HCT116 (cell line): ENCODE measurements around the gene TRIM9. TPM values are rescaled to one million over a fixed set of nuclear protein-coding genes. Genes with fewer than 3 reads are reported as not detected.

Source experiments
- ATAC-seq: fragments of 200-7000 bp; cut with Tn5 transposase; 2 replicates; pipeline ENCODE4 v1.9.1; 2020; ENCODE audit warnings: mild to moderate bottlenecking, moderate library complexity
- BruUV-seq: library from RNA; stranded (reverse); fragments of 400-500 nt; replicated peaks from 2 replicates; lab custom pipeline; 2021; lab: Mats Ljungman, UMichigan
- CTCF ChIA-PET: fragments of 300-600 bp; sonication (Branson Sonifier 250); formaldehyde crosslinking; loops from one replicate; lab custom pipeline; 2021; ENCODE audit warnings: antibody characterized with exemption; lab: Charles Lee
- POLR2A ChIA-PET: fragments of 300-600, 350-600 bp; sonication (Branson Sonifier 250); formaldehyde crosslinking; loops from one replicate; lab custom pipeline; 2021; ENCODE audit warnings: antibody characterized with exemption; lab: Charles Lee
- RAD21 ChIA-PET, 2 experiments: fragments of 300-600 bp; sonication (Branson Sonifier 250); formaldehyde crosslinking; loops; one replicate each; lab custom pipeline; 2023; ENCODE audit warnings: low total read pairs in 2 of 2; ENCODE audit not compliant: uncharacterized antibody in 2 of 2, unreplicated experiment in 2 of 2, low non-redundant PET in 1 of 2; lab: Charles Lee
- DNase-seq: peaks from one replicate; pipeline ENCODE4 v3.0.0-alpha.2; 2010; ENCODE audit warnings: low read depth, low spot score
- H2AFZ ChIP-seq: fragments of 200-600 bp; shearing (Covaris generic), sonication (generic); 2 replicates; pipeline ENCODE4 v1.6.1; 2017; ENCODE audit warnings: low read depth, mixed run types, mixed read lengths, antibody characterized with exemption, low read length; ENCODE audit not compliant: poor library complexity, severe bottlenecking
- H3K27ac ChIP-seq: 2 replicates; pipeline ENCODE4 v1.5.1; 2012; ENCODE audit warnings: low read depth, low read length
- H3K27me3 ChIP-seq: fragments of 200-600 bp; sonication (generic); 2 replicates; pipeline ENCODE4 v1.6.1; 2016; ENCODE audit warnings: mixed run types, low read length, mixed read lengths; ENCODE audit not compliant: insufficient read depth
- H3K36me3 ChIP-seq, 2 experiments: fragments of 200-500 bp in 1 of 2; fragments of 200-600 bp in 1 of 2; sonication (Bioruptor generic) in 1 of 2; sonication (generic) in 1 of 2; 2 replicates each; pipeline versions ENCODE4 v1.5.1 to v1.6.1; 2014 to 2016; ENCODE audit warnings: low read length in 2 of 2, inconsistent platforms in 1 of 2, mixed read lengths in 1 of 2, mixed run types in 1 of 2; ENCODE audit not compliant: insufficient read depth in 2 of 2, control insufficient read depth in 1 of 2
- H3K4me1 ChIP-seq, 2 experiments: fragments of 200-600 bp in 1 of 2; sonication (generic) in 1 of 2; 2 replicates each; pipeline versions ENCODE4 v1.5.1 to v1.6.1; 2012 to 2017; ENCODE audit warnings: low read length in 2 of 2, inconsistent platforms in 1 of 2, mild to moderate bottlenecking in 1 of 2, mixed read lengths in 1 of 2, mixed run types in 1 of 2, moderate library complexity in 1 of 2; ENCODE audit not compliant: insufficient read depth in 2 of 2, control insufficient read depth in 1 of 2
- H3K4me2 ChIP-seq: fragments of 200-600 bp; sonication (generic); 2 replicates; pipeline ENCODE4 v1.6.1; 2017; ENCODE audit warnings: mixed run types, low read length, mixed read lengths
- H3K4me3 ChIP-seq, 2 experiments: fragments of 200-600 bp in 1 of 2; sonication (generic) in 1 of 2; replicated peaks in 1 of 2; 2 replicates each; pipeline ENCODE4 v1.5.1; 2011 to 2016; ENCODE audit warnings: low read length in 2 of 2, control low read depth in 1 of 2, low read depth in 1 of 2, mild to moderate bottlenecking in 1 of 2, mixed read lengths in 1 of 2, mixed run types in 1 of 2
- H3K79me2 ChIP-seq: fragments of 200-600 bp; sonication (generic); 2 replicates; pipeline ENCODE4 v1.6.1; 2017; ENCODE audit warnings: mild to moderate bottlenecking, mixed run types, low read length, moderate library complexity, mixed read lengths; ENCODE audit not compliant: insufficient read depth
- H3K9ac ChIP-seq: fragments of 200-600 bp; sonication (generic); 2 replicates; pipeline ENCODE4 v1.6.1; 2016; ENCODE audit warnings: low read length, mixed read lengths
- H3K9me2 ChIP-seq: fragments of 200-600 bp; sonication (generic), shearing (Covaris generic); 2 replicates; pipeline ENCODE4 v1.6.1; 2017; ENCODE audit warnings: mixed run types, mild to moderate bottlenecking, moderate library complexity; ENCODE audit not compliant: insufficient read depth
- H3K9me3 ChIP-seq, 2 experiments: fragments of 200-500 bp in 1 of 2; fragments of 200-600 bp in 1 of 2; sonication (Bioruptor generic) in 1 of 2; sonication (generic) in 1 of 2; 2 replicates each; pipeline ENCODE4 v1.6.1; 2014 to 2017; ENCODE audit warnings: low read length in 2 of 2, mixed read lengths in 2 of 2, inconsistent platforms in 1 of 2, low read depth in 1 of 2, mild to moderate bottlenecking in 1 of 2, mixed run types in 1 of 2, moderate library complexity in 1 of 2; ENCODE audit not compliant: control insufficient read depth in 1 of 2, insufficient read depth in 1 of 2
- H4K20me1 ChIP-seq: fragments of 200-600 bp; sonication (generic), shearing (Covaris generic); 2 replicates; pipeline ENCODE4 v1.6.1; 2017; ENCODE audit warnings: mixed run types, mild to moderate bottlenecking, moderate library complexity; ENCODE audit not compliant: insufficient read depth
- CBX3 ChIP-seq: IDR thresholded peaks from 2 replicates; pipeline ENCODE4 v1.6.1; 2012; ENCODE audit warnings: low read depth
- EZH2 ChIP-seq: fragments of 200-600 bp; sonication (generic); IDR thresholded peaks from 2 replicates; pipeline ENCODE4 v1.6.1; 2017; ENCODE audit warnings: antibody characterized with exemption, mixed run types
- FOSL1 ChIP-seq: IDR thresholded peaks from 2 replicates; pipeline ENCODE4 v1.6.1; 2012; ENCODE audit warnings: low read depth
- JUND ChIP-seq: IDR thresholded peaks from 2 replicates; pipeline ENCODE4 v1.6.1; 2012
- POLR2AphosphoS5 ChIP-seq: IDR thresholded peaks from 2 replicates; pipeline ENCODE4 v1.6.1; 2011; ENCODE audit warnings: mild to moderate bottlenecking, low read depth, low read length, moderate library complexity
- RAD21 ChIP-seq: IDR thresholded peaks from 2 replicates; pipeline ENCODE4 v1.6.1; 2012; ENCODE audit warnings: low read depth, mild to moderate bottlenecking
- SIN3A ChIP-seq: IDR thresholded peaks from 2 replicates; pipeline ENCODE4 v1.6.1; 2012; ENCODE audit warnings: low read depth
- SP1 ChIP-seq: IDR thresholded peaks from 2 replicates; pipeline ENCODE4 v1.6.1; 2012; ENCODE audit warnings: low read depth
- SRF ChIP-seq: IDR thresholded peaks from 2 replicates; pipeline ENCODE4 v1.6.1; 2012; ENCODE audit warnings: low read depth
- TCF7L2 ChIP-seq: IDR thresholded peaks from 2 replicates; pipeline ENCODE4 v1.7.0; 2011; ENCODE audit warnings: borderline replicate concordance, inconsistent platforms; ENCODE audit not compliant: insufficient read depth, insufficient read length; ENCODE audit errors: extremely low read depth
- YY1 ChIP-seq: IDR thresholded peaks from 2 replicates; pipeline ENCODE4 v1.6.1; 2011; ENCODE audit warnings: low read length, low read depth, moderate library complexity, mild to moderate bottlenecking; ENCODE audit not compliant: insufficient replicate concordance; ENCODE audit errors: extremely low read depth
- ZFX ChIP-seq: fragments of 450-650 bp; IDR thresholded peaks from 2 replicates; pipeline ENCODE4 v1.6.1; 2017
- intact Hi-C: fragments of 100-400 bp; cut with micrococcal nuclease; formaldehyde crosslinking; loops from 2 replicates; pipeline ENCODE4 v1.10.0; 2022
- total RNA-seq: library from RNA; stranded (reverse); gene quantifications from one replicate; pipeline ENCODE4 v1.2.1, GENCODE V29; 2021; ENCODE audit not compliant: unreplicated experiment
- TF ChIP-seq, protein P1 (sequence below): IDR thresholded peaks from 2 replicates; pipeline ENCODE4 v1.6.1; 2012
- TF ChIP-seq, protein P2 (sequence below): IDR thresholded peaks from 2 replicates; pipeline ENCODE4 v1.6.1; 2011; ENCODE audit warnings: mild to moderate bottlenecking, low read length, moderate library complexity; ENCODE audit not compliant: insufficient replicate concordance; ENCODE audit errors: extremely low read depth
- TF ChIP-seq, protein P3 (sequence below): IDR thresholded peaks from 2 replicates; pipeline ENCODE4 v1.6.1; 2012; ENCODE audit warnings: low read depth

The TRIM9 gene
- total RNA-seq, 1 experiment from 2014 or later: 4.6 TPM

DNA sequence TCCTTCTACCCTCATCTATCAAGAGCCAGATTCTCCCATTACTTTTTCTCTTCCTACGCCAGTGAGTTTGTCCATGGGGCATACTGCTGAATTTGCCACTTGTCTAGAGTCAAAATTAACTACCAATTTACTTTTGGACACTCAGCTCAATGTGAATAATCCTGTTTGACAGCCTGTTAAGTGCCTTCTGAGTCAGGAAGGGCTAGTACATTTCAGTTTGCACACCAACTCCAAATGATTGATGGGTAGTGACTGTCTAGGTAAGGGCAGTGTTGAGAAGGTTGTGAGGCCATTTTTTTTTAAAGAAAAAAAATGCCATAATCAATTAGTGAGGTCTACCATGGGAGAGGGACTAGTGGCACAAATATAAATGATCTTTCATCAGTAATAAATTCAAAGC, 21.8 kb upstream of the TRIM9 start:
- intact Hi-C loops: no loop called here
- no peak overlapping the region for H3K4me2 ChIP-seq
- H3K79me2 ChIP-seq: no peaks in the 10 kb centered on the region
- ChIA-PET CTCF (no interaction called here), POLR2A (no interaction called here), RAD21 (no interaction called here)
- no peaks in the 10 kb centered on the region for H4K20me1 ChIP-seq
- H2AFZ ChIP-seq: no peak overlapping the region
- H3K4me1 ChIP-seq: no peaks in the 10 kb centered on the region
- H3K9me2 ChIP-seq: no peaks in the 10 kb centered on the region
- no peak overlapping the region for H3K4me3 ChIP-seq
- no peaks in the 10 kb centered on the region for H3K27me3 ChIP-seq
- ATAC-seq (no peak), DNase-seq (no peak)
- H3K9me3 ChIP-seq: no peaks in the 10 kb centered on the region
- no peak for TF ChIP-seq RAD21
- no peaks in the 10 kb centered on the region for H3K36me3 ChIP-seq
- no peak overlapping the region for H3K27ac ChIP-seq
- BruUV-seq: no TSS peak
- H3K9ac ChIP-seq: no peak overlapping the region

DNA sequence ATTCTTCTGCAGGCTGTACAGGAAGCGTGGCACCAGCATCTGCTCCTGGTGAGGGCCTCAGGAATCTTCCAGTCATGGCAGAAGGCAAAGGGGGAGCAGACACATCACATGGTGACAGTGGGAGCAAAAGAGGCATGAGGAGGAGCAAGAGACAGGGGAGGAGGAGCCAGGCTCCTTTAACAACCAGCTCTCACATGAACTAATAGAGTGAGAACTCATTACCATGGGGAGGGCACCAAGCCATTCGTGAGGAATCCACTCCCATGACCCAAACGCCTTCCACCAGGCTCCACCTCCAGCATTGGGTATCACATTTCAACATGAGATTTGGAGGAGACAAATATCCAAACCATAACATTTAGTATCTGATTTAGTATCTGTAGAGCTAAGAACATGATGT, 14.7 kb upstream of the TRIM9 start:
- ChIA-PET CTCF (no interaction called here), RAD21 (no interaction called here), POLR2A (no interaction called here)
- Histone ChIP-seq H3K9me3 (no peaks in the 10 kb centered on the region), H3K36me3 (no peaks in the 10 kb centered on the region), H2AFZ (no peak overlapping the region), H3K9me2 (no peaks in the 10 kb centered on the region), H4K20me1 (no peaks in the 10 kb centered on the region), H3K27ac (no peak overlapping the region), H3K4me2 (no peak overlapping the region), H3K4me1 (no peaks in the 10 kb centered on the region), H3K9ac (no peak overlapping the region), H3K27me3 (peaks cover under 1% of the 10 kb centered on the region), H3K4me3 (no peak overlapping the region), H3K79me2 (no peaks in the 10 kb centered on the region)
- intact Hi-C loops: no loop called here
- no peak for TF ChIP-seq EZH2
- no peak for TF ChIP-seq RAD21
- TF ChIP-seq SRF: no peak
- TF ChIP-seq ZFX: no peak
- TF ChIP-seq, protein P1, sequence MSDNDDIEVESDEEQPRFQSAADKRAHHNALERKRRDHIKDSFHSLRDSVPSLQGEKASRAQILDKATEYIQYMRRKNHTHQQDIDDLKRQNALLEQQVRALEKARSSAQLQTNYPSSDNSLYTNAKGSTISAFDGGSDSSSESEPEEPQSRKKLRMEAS: no peak
- no peak for TF ChIP-seq FOSL1
- TF ChIP-seq CBX3: no peak
- TF ChIP-seq SIN3A: no peak
- TF ChIP-seq SP1: no peak
- no peak for TF ChIP-seq TCF7L2
- TF ChIP-seq JUND: no peak
- TF ChIP-seq POLR2AphosphoS5: no peak
- TF ChIP-seq YY1: no peak
- TF ChIP-seq, protein P2, sequence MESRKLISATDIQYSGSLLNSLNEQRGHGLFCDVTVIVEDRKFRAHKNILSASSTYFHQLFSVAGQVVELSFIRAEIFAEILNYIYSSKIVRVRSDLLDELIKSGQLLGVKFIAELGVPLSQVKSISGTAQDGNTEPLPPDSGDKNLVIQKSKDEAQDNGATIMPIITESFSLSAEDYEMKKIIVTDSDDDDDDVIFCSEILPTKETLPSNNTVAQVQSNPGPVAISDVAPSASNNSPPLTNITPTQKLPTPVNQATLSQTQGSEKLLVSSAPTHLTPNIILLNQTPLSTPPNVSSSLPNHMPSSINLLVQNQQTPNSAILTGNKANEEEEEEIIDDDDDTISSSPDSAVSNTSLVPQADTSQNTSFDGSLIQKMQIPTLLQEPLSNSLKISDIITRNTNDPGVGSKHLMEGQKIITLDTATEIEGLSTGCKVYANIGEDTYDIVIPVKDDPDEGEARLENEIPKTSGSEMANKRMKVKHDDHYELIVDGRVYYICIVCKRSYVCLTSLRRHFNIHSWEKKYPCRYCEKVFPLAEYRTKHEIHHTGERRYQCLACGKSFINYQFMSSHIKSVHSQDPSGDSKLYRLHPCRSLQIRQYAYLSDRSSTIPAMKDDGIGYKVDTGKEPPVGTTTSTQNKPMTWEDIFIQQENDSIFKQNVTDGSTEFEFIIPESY: no peak
- TF ChIP-seq, protein P3, sequence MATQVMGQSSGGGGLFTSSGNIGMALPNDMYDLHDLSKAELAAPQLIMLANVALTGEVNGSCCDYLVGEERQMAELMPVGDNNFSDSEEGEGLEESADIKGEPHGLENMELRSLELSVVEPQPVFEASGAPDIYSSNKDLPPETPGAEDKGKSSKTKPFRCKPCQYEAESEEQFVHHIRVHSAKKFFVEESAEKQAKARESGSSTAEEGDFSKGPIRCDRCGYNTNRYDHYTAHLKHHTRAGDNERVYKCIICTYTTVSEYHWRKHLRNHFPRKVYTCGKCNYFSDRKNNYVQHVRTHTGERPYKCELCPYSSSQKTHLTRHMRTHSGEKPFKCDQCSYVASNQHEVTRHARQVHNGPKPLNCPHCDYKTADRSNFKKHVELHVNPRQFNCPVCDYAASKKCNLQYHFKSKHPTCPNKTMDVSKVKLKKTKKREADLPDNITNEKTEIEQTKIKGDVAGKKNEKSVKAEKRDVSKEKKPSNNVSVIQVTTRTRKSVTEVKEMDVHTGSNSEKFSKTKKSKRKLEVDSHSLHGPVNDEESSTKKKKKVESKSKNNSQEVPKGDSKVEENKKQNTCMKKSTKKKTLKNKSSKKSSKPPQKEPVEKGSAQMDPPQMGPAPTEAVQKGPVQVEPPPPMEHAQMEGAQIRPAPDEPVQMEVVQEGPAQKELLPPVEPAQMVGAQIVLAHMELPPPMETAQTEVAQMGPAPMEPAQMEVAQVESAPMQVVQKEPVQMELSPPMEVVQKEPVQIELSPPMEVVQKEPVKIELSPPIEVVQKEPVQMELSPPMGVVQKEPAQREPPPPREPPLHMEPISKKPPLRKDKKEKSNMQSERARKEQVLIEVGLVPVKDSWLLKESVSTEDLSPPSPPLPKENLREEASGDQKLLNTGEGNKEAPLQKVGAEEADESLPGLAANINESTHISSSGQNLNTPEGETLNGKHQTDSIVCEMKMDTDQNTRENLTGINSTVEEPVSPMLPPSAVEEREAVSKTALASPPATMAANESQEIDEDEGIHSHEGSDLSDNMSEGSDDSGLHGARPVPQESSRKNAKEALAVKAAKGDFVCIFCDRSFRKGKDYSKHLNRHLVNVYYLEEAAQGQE: no peak
- no TSS peak for BruUV-seq
- DNase-seq: no peak
- peak; percentile 22; the same call in 1 of the 2 replicates for ATAC-seq
